ENCODE results near the gene GPR108. TPM values are rescaled to one million over a fixed set of nuclear protein-coding genes. Genes with fewer than 3 reads are reported as not detected.

The GPR108 gene
- total RNA-seq, 1 donor from 2014 or later: 41.6 TPM

DNA sequence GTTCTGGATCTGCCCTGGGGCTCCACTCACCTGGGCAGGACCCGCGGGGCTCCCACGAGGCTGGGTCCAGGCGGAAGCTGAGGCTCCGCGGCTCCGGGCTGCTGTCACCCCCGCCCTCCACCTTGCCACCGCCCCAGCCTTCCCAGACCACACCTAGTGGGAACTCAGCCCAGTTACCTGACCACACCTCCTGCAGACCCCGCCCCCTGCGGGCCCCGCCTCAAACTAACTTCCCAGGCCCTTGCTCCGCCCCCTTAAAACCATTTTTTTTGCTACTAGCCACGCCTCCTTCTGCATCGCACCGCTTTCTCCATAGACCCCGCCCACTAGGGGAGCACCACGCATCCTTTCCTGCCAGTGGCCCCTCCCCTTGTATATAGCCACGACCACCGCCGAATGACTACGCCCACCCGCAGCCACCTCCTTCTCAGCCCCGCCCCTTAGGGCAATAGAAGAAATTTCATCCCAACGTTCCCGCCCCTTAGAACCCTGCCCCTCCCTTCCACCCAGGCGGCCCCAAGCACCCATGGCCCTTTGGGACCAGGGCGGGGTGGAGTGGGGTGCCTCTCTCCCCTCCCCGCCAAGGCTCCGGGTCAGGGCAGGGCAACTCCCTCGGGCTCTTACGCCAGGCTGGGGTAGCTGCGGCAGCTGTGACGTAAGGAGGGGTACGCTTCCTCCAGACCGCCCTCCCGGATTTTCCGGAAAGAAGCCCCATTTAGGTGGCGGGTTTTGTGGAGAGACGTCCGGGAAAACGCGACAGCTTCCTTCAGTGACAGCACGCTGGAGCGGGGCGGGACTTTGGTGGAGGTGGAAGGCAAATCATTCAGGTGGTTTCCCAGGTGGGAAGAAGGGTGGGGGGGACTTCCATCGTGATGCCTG is 30.2 kb upstream of the GPR108 start, which contains the start of gene SH2D3A:
SH2D3A (minus strand) TSS at position 79 of the 879 bp plus-strand sequence. CDS start 3,687 bp downstream, outside the sequence.
- Mint-ChIP-seq H3K4me1 (ENCODE audit: low read depth, unreplicated experiment) (peaks cover 12% of the 10 kb centered on the region), H3K4me3 (ENCODE audit: unreplicated experiment) (peak within 1 kb of the TSS; percentile 79), H3K27me3 (ENCODE audit: low read depth, unreplicated experiment) (peaks cover 26% of the 10 kb centered on the region), H3K36me3 (ENCODE audit: low read depth, unreplicated experiment) (no peaks in the 10 kb centered on the region), H3K9me3 (ENCODE audit: unreplicated experiment) (peaks cover 2% of the 10 kb centered on the region), H3K27ac (ENCODE audit: unreplicated experiment) (no peak within 1 kb of the TSS)
- FAIRE-seq (no peak), DNase-seq (ENCODE audit: low read depth) (no peak)
- Histone ChIP-seq H3K9me3 (ENCODE audit: insufficient read depth, low read depth, low read length) (no peaks in the 10 kb centered on the region), H3K4me1 (ENCODE audit: insufficient read depth, low read length) (peaks cover 2% of the 10 kb centered on the region), H4K20me1 (ENCODE audit: insufficient read depth, low read length) (no peaks in the 10 kb centered on the region), H3K4me2 (ENCODE audit: low read length) (peak within 1 kb of the TSS; percentile 46), H3K27me3 (ENCODE audit: insufficient read depth, low read length) (peaks cover 10% of the 10 kb centered on the region), H3K4me3 (ENCODE audit: insufficient read depth, low read depth, low read length) (no peak within 1 kb of the TSS), H3K36me3 (ENCODE audit: insufficient read depth, low read length) (no peaks in the 10 kb centered on the region), H3K27ac (ENCODE audit: low read depth, low read length) (no peak within 1 kb of the TSS), H2AFZ (ENCODE audit: low read depth, low read length) (peak within 1 kb of the TSS; percentile 47), H3K9ac (ENCODE audit: low read length) (no peak within 1 kb of the TSS), H3K79me2 (ENCODE audit: insufficient read depth, low read length) (no peaks in the 10 kb centered on the region)
- TF ChIP-seq, protein P1, sequence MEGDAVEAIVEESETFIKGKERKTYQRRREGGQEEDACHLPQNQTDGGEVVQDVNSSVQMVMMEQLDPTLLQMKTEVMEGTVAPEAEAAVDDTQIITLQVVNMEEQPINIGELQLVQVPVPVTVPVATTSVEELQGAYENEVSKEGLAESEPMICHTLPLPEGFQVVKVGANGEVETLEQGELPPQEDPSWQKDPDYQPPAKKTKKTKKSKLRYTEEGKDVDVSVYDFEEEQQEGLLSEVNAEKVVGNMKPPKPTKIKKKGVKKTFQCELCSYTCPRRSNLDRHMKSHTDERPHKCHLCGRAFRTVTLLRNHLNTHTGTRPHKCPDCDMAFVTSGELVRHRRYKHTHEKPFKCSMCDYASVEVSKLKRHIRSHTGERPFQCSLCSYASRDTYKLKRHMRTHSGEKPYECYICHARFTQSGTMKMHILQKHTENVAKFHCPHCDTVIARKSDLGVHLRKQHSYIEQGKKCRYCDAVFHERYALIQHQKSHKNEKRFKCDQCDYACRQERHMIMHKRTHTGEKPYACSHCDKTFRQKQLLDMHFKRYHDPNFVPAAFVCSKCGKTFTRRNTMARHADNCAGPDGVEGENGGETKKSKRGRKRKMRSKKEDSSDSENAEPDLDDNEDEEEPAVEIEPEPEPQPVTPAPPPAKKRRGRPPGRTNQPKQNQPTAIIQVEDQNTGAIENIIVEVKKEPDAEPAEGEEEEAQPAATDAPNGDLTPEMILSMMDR (IDR thresholded peaks at IDR 0.05; ENCODE audit: insufficient read depth, low read depth, low read length): no peak
- peak; percentile 36 for TF ChIP-seq EZH2 (IDR thresholded peaks at IDR 0.05; ENCODE audit: insufficient read depth, low read length)

DNA sequence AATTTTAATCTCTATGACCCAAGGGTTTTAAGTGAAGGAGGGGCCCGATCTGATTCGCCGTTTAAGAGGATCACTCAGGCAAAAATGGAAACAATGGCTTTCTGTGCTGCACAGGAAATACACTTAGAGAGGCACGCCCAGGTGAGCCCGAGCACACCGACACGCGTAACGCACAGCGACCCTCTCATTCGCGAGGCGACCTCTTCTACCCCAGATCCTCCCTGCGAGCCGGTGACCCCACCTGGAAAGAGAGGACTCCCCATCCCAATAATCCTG is 29.6 kb upstream of the GPR108 start:
- H4K20me1 ChIP-seq (ENCODE audit: insufficient read depth, low read length): no peaks in the 10 kb centered on the region
- H3K4me1 ChIP-seq (ENCODE audit: insufficient read depth, low read length): peaks cover 2% of the 10 kb centered on the region
- H3K4me2 ChIP-seq (ENCODE audit: low read length): peak overlapping the region; percentile 46
- H3K27me3 ChIP-seq (ENCODE audit: insufficient read depth, low read length): peaks cover 10% of the 10 kb centered on the region
- TF ChIP-seq, protein P1 (IDR thresholded peaks at IDR 0.05; ENCODE audit: insufficient read depth, low read depth, low read length): no peak
- no peak for TF ChIP-seq EZH2 (IDR thresholded peaks at IDR 0.05; ENCODE audit: insufficient read depth, low read length)
- H3K27ac ChIP-seq (ENCODE audit: low read depth, low read length): no peak overlapping the region
- no peak overlapping the region for H3K9ac ChIP-seq (ENCODE audit: low read length)
- DNase-seq (ENCODE audit: low read depth) (no peak), FAIRE-seq (no peak)
- H3K4me1 Mint-ChIP-seq (ENCODE audit: low read depth, unreplicated experiment): peaks cover 12% of the 10 kb centered on the region
- peaks cover 26% of the 10 kb centered on the region for H3K27me3 Mint-ChIP-seq (ENCODE audit: low read depth, unreplicated experiment)
- no peak overlapping the region for H3K4me3 ChIP-seq (ENCODE audit: insufficient read depth, low read depth, low read length)
- no peaks in the 10 kb centered on the region for H3K36me3 Mint-ChIP-seq (ENCODE audit: low read depth, unreplicated experiment)
- no peaks in the 10 kb centered on the region for H3K9me3 ChIP-seq (ENCODE audit: insufficient read depth, low read depth, low read length)
- peak overlapping the region; percentile 79 for H3K4me3 Mint-ChIP-seq (ENCODE audit: unreplicated experiment)
- peak overlapping the region; percentile 47 for H2AFZ ChIP-seq (ENCODE audit: low read depth, low read length)
- H3K36me3 ChIP-seq (ENCODE audit: insufficient read depth, low read length): no peaks in the 10 kb centered on the region
- no peak overlapping the region for H3K27ac Mint-ChIP-seq (ENCODE audit: unreplicated experiment)
- no peaks in the 10 kb centered on the region for H3K79me2 ChIP-seq (ENCODE audit: insufficient read depth, low read length)
- peaks cover 2% of the 10 kb centered on the region for H3K9me3 Mint-ChIP-seq (ENCODE audit: unreplicated experiment)

Measured in astrocyte (in vitro differentiated cells and primary cell).